HG03354 (cell line): ENCODE measurements around the gene PCDH15.
A peak's percentile ranks its signal among the peaks of the same experiment; 100 is the strongest.
"Not testable (repeated sequence)": the region's sequence is repeated elsewhere in the genome, so short reads cannot be mapped to it uniquely, and the experiment has no call there.

Experiments used
- ATAC-seq: cut with Tn5 transposase; IDR thresholded peaks from one replicate; pipeline ENCODE4 v1.9.1; 2021; ENCODE audit warnings: mild to moderate bottlenecking; ENCODE audit not compliant: unreplicated experiment, poor library complexity, severe bottlenecking

PCDH15 gene

DNA sequence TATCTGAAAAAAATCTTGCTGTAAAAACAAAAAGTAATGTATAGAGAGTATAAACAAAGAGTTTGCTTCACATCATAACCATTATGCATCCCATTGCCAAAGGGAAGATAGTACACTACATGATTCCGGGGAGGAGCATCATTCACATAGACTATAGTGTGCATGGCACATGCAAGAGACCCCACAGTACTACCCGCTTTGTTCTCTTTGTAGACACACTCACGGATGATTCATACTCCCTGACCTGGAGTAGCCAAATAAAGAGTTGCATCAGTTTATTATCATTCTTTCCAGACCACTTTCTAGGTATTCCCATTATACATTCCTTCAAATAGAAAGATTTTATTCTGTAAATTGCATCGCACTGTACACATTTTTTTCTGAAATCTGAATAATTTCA lies 356.9 kb downstream of the PCDH15 start:
- no peak for ATAC-seq

GRCh38 chr10:54441275-54441674 lies 359.8 kb downstream of the PCDH15 start:
- ATAC-seq = no peak

DNA sequence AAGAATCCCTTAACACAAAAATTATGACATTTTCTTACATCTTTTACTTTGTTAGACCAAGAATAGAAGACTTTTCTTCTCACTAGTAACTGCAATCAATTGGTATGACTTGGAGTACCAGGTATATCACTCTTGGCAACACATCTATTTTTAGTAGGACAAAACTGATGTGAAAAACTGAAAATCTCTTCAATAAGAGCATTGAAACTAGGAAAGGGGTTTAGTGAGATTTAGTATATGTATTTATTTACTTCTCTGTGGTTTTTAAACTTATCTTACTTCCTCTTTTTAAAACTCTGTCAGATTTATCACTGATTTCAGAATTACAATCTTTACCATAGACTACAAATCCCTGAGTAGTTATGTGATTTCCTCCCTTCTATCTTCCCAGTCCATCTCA lies 366.2 kb downstream of the PCDH15 start:
- peak; percentile 62 for ATAC-seq

DNA sequence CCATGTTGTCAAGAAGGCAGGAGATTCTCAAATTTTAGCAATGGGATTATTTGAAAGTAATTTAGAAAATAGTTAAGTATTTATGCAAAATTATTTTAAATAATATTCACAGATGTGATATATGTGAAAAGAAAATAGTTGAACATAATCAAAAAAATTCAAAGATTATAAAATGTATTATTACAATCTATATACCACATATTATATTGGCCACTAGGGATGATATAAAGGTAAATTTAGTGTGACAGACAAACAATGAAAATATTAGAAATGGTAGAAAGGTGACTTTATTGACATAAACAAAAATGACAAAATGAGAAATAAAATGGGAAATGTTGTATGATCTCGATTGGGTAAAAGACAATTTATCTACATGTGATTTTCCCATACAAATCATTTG lies 385.5 kb downstream of the PCDH15 start:
- ATAC-seq = no peak

- no peak for ATAC-seq
These were observed 398.5 kb downstream of the PCDH15 start for GRCh38 chr10:54402576-54402975.

- ATAC-seq = no peak
These were observed 405.0 kb downstream of the PCDH15 start for GRCh38 chr10:54396031-54396430.

- not testable (repeated sequence) for ATAC-seq
These were observed 406.4 kb downstream of the PCDH15 start for GRCh38 chr10:54394598-54394997.

DNA sequence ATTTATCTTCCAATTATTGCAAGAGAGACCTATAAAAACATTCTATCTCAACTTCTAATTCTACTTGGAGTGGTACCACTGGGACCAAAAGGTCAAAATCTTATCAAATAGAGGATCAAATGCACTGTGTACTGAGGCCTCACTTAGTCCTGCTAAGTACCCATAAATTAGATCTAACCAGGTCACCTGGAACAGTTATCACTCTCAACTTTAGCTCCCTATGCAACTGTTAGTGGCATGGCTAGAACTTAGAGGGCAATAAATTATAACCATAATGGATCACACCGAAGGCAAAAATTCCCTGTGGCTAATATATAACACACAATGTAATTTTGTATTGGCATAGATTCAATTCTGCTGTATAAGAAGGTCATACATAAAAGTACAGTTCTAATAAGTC lies 428.9 kb downstream of the PCDH15 start:
- ATAC-seq = no peak

DNA sequence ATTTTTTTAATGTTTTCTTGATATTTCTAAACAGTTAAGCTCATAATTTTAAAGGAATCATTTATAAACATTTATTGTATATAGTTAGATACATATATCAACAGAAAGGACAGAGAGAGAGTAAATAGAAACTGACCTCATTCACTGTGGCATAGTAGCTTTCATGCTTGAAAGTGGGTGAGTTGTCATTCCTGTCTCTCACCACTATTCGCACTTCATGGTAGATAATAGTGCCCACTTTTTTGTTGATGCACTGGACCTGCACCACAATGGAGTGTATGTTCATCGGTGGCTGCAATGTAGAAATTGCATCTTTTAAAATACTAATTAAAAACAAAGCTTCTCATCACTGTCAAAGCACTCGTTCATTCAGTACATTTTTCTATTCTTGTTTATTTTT lies 432.0 kb downstream of the PCDH15 start:
- ATAC-seq = no peak

GRCh38 chr10:54363390-54363789 lies 437.6 kb downstream of the PCDH15 start:
- no peak for ATAC-seq

- no peak for ATAC-seq
These were observed 459.0 kb downstream of the PCDH15 start for GRCh38 chr10:54342058-54342457.

GRCh38 chr10:54335296-54335695 lies 465.7 kb downstream of the PCDH15 start:
- ATAC-seq = no peak

GRCh38 chr10:54319341-54319740 lies 481.7 kb downstream of the PCDH15 start:
- no peak for ATAC-seq

DNA sequence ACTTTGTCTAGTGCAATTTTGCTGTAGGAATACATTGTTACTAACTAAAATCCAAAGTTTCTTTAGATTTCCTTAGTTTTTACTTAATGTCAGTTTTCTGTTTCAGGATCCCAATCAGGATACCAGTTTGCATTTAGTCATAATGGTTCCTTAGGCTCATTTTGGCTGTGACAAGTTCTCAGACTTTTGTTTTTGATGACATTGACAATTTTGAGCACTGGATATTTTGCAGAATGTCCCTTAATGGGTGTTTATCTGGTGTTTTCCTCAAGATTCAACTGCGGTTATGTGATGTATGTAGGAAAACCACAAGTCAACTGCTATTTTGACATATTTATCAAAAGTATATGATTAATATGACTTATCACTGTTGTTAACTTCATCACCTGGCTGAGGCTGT lies 482.6 kb downstream of the PCDH15 start:
- ATAC-seq = no peak

GRCh38 chr10:54314430-54314829 lies 486.6 kb downstream of the PCDH15 start:
- ATAC-seq = no peak

DNA sequence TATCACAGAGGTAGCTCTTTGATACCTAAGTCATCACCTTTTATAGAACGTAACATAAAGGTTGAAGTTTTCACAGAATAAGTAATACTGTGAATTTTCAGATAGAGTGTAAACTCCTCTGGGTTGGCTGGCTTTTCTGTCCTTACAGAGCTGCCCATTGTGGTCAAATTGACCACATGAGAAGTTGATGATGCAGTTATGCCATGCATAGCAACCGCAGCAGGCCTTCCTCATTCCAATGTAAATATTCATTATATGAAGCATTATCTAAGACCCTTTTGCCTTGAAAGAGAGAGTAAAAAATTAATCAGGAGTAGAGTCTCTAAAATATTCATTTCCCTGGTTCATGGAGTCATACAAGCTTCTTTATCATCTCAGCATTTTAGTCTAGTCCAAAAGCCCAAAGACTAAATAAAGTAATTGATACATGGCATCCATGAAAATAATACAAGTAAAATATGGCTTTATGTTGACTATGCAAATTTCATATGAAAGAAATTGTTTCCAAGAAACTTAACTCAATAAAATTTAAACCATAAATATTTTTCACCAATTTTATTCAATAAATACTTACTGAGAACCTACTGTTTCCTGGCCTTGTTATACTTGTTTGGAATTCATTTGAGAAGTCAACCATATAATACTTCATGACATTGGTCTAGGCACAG lies 516.4 kb downstream of the PCDH15 start:
- ATAC-seq = no peak

GRCh38 chr10:54282012-54282411 lies 519.0 kb downstream of the PCDH15 start:
- ATAC-seq = no peak

DNA sequence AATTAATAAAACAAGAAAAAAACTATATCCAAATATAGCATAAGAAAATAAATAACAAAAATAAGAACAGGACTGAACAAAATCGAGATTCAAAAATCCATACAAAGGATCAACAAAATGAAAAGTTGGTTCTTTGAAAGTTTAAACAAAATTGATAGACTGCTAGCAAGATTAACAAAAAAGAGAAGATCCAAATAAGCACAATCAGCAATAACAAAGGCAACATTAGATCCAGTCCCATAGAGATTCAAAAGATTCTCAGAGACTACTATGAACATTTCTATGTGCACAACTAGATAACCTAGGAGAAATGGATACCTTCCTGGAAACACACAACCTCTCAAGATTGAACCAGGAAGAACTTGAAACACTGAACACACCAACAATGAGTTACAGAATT lies 534.6 kb downstream of the PCDH15 start:
- no peak for ATAC-seq

DNA sequence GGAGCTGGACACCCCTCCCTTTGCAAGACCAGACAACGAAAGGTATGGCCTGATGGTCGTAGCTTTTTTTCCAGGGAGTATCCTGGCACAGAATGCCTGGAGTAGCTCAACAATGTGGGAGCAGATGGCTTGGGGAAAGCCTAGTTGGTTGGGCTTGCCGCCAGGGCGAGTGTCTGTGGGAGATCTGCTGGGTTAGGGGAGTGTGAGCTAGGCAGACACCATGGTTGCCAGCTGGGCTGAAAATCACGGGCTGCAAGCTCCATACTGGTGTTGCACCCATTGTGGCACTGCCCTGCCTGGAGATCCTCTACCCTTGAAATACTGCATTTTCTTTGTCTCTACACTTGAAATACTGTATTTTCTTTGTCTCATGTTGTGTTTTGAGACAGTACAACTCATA lies 538.3 kb downstream of the PCDH15 start:
- ATAC-seq = no peak

GRCh38 chr10:54259104-54259503 lies 541.9 kb downstream of the PCDH15 start:
- no peak for ATAC-seq

DNA sequence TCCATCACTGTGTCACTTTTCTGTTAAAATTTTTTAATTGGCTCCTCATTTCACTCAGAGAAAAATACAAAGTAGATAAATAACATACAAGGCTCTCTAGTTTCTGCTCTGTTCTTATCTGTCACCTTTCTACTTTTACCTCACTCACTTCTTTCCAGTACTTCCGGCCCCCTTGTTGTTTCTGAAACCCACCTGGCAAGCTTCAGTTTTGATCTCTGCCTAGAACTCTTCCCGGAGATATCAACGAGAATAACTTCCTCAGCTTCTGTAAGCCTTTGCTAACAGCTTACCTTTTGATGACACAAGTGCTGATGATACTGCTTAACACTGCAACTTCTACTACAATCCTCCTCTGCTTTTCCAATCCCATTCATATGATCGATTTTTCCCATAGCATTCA lies 566.2 kb downstream of the PCDH15 start:
- no peak for ATAC-seq

DNA sequence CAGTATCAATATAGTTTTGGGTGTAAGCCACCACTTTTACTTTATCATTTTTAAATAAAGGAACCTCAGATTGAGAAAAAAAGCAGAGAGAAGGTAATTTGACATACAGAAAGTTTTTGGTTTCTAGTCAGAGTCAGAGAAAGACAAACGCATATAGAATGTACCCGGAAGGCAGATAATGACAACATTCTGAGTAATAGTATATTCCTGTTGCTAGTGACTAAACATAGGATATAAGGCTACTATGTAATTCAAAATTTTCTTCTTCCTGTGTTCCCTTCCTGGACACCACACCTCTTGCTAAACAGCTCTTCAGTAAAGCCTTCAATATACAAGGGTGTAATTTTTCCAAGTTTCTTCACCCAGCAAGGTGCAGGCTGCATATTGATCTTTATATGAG lies 597.6 kb downstream of the PCDH15 start:
- no peak for ATAC-seq
